ENCODE data around the gene HTR2A.

The HTR2A gene

GRCh38 chr13:46868091-46868490 is 28.8 kb downstream of the HTR2A start:
- no peak for DNase-seq (ENCODE audit: low spot score)

GRCh38 chr13:46866150-46866549 is 30.7 kb downstream of the HTR2A start:
- peak; percentile 7 for DNase-seq (ENCODE audit: low spot score)

GRCh38 chr13:46864941-46865340 is 31.9 kb downstream of the HTR2A start:
- DNase-seq (ENCODE audit: low spot score), result no peak

GRCh38 chr13:46861959-46862358 is 34.9 kb downstream of the HTR2A start:
- no peak for DNase-seq (ENCODE audit: low spot score)

- no peak for DNase-seq (ENCODE audit: low spot score)
Measured at GRCh38 chr13:46860722-46861121, 36.1 kb downstream of the HTR2A start.

GRCh38 chr13:46858776-46859175 is 38.1 kb downstream of the HTR2A start:
- no peak for DNase-seq (ENCODE audit: low spot score)

- no peak for DNase-seq (ENCODE audit: low spot score)
Measured at GRCh38 chr13:46858163-46858562, 38.7 kb downstream of the HTR2A start.

- no peak for DNase-seq (ENCODE audit: low spot score)
Measured at GRCh38 chr13:46855664-46856063, 41.2 kb downstream of the HTR2A start.

GRCh38 chr13:46855166-46855565 is 41.7 kb downstream of the HTR2A start:
- DNase-seq (ENCODE audit: low spot score), result no peak

GRCh38 chr13:46852168-46852567 is 44.7 kb downstream of the HTR2A start:
- DNase-seq (ENCODE audit: low spot score), result no peak

- DNase-seq (ENCODE audit: low spot score), result no peak
Measured at GRCh38 chr13:46850214-46850613, 46.6 kb downstream of the HTR2A start.

GRCh38 chr13:46846726-46847125 is 50.1 kb downstream of the HTR2A start:
- DNase-seq (ENCODE audit: low spot score), result no peak

GRCh38 chr13:46845146-46845545 is 51.7 kb downstream of the HTR2A start:
- no peak for DNase-seq (ENCODE audit: low spot score)

- no peak for DNase-seq (ENCODE audit: low spot score)
Measured at GRCh38 chr13:46844431-46844830, 52.4 kb downstream of the HTR2A start.

- DNase-seq (ENCODE audit: low spot score), result no peak
Measured at GRCh38 chr13:46839399-46839798, 57.5 kb downstream of the HTR2A start.

GRCh38 chr13:46834657-46835056 is 62.2 kb downstream of the HTR2A start:
- no peak for DNase-seq (ENCODE audit: low spot score)

- DNase-seq (ENCODE audit: low spot score), result no peak
Measured at GRCh38 chr13:46831588-46832194, 65.2 kb downstream of the HTR2A start.

- no peak for DNase-seq (ENCODE audit: low spot score)
Measured at GRCh38 chr13:46830405-46831005, 66.3 kb downstream of the HTR2A start.

GRCh38 chr13:46822551-46822950 is 74.3 kb downstream of the HTR2A start:
- no peak for DNase-seq (ENCODE audit: low spot score)

GRCh38 chr13:46817838-46818476 is 78.9 kb downstream of the HTR2A start:
- DNase-seq (ENCODE audit: low spot score), result no peak

GRCh38 chr13:46817095-46817494 is 79.8 kb downstream of the HTR2A start:
- DNase-seq (ENCODE audit: low spot score), result no peak

GRCh38 chr13:46816371-46816770 is 80.5 kb downstream of the HTR2A start:
- DNase-seq (ENCODE audit: low spot score), result no peak

GRCh38 chr13:46812301-46812797 is 84.5 kb downstream of the HTR2A start:
- DNase-seq (ENCODE audit: low spot score), result no peak

GRCh38 chr13:46810440-46810839 is 86.4 kb downstream of the HTR2A start:
- no peak for DNase-seq (ENCODE audit: low spot score)

Data from HuH-7.5 (cell line).